Nephron progenitor cell (in vitro differentiated cells): ENCODE results near the gene TAF4B.

Experiments
- DNase-seq: peaks from one replicate; pipeline ENCODE4 v3.0.0; 2021
- H3K27ac Mint-ChIP-seq: 2 replicates; pipeline ENCODE4 v1.8.0; 2021; ENCODE audit warnings: mild to moderate bottlenecking, moderate library complexity, mixed read lengths
- H3K27me3 Mint-ChIP-seq: 2 replicates; pipeline ENCODE4 v1.8.0; 2021; ENCODE audit warnings: mild to moderate bottlenecking, low read depth, mixed read lengths; ENCODE audit not compliant: poor library complexity
- H3K36me3 Mint-ChIP-seq: 2 replicates; pipeline ENCODE4 v1.8.0; 2021; ENCODE audit warnings: low read depth, mixed read lengths
- H3K4me1 Mint-ChIP-seq: 2 replicates; pipeline ENCODE4 v1.8.0; 2021; ENCODE audit warnings: mixed read lengths
- H3K4me3 Mint-ChIP-seq: 2 replicates; pipeline ENCODE4 v1.8.0; 2021; ENCODE audit warnings: mild to moderate bottlenecking, moderate library complexity, mixed read lengths
- H3K9me3 Mint-ChIP-seq: 2 replicates; pipeline ENCODE4 v1.8.0; 2021; ENCODE audit warnings: mild to moderate bottlenecking, moderate library complexity, mixed read lengths
- TF ChIP-seq, protein P1 (sequence below): fragments of 200-600 bp; sonication (generic); IDR thresholded peaks from 2 replicates; pipeline ENCODE4 v1.5.0; 2021; ENCODE audit warnings: antibody characterized with exemption

Gene TAF4B

DNA sequence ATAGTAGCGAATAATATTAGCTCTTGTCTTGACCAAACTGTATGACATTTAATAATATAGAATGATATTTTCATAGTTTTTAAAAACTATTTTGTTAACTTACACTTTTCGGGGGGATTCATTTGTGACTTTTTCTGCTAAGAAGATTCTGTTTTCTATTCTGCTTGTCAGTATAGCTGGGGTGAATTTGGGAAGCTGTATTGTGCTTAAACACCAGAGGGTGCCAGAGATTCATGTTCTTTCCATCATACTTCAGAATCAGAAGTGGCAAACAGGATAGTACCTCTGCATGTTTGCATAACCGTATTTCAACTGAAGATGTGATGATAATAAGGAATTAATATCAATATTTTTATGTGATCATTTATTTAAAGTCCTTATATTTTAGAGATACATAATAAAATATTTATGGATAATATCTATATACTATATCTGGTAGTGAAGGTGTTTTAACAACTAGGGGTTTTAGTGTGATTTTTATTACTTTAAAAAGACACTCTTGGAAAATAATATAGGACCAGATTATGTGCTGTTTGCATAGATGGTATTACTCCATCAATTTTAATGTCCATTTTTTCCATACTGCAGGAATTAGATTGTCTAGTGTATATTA, 81.0 kb downstream of the TAF4B start:
- H3K4me1 Mint-ChIP-seq: peaks cover 9% of the 10 kb centered on the region

DNA sequence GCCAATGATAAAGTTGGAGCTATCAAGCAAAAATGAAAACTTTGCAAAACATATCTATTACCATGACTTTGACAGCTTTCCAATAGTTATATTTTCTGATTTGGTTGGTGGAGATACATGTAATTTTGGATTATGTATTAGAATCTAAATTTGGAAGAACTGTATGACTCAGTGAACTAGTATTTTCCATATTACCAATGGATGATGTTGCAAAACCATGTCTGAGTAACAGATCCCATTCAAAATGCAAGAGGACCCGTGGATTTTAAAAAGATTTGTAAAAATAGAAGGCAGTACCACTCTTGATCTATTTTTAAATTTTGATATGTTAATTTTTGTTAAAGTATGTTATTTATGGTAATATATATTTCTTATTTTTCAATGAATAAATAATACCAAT, 83.0 kb downstream of the TAF4B start:
- TF ChIP-seq, protein P1, sequence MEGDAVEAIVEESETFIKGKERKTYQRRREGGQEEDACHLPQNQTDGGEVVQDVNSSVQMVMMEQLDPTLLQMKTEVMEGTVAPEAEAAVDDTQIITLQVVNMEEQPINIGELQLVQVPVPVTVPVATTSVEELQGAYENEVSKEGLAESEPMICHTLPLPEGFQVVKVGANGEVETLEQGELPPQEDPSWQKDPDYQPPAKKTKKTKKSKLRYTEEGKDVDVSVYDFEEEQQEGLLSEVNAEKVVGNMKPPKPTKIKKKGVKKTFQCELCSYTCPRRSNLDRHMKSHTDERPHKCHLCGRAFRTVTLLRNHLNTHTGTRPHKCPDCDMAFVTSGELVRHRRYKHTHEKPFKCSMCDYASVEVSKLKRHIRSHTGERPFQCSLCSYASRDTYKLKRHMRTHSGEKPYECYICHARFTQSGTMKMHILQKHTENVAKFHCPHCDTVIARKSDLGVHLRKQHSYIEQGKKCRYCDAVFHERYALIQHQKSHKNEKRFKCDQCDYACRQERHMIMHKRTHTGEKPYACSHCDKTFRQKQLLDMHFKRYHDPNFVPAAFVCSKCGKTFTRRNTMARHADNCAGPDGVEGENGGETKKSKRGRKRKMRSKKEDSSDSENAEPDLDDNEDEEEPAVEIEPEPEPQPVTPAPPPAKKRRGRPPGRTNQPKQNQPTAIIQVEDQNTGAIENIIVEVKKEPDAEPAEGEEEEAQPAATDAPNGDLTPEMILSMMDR: no peak
- peaks cover 12% of the 10 kb centered on the region for H3K4me1 Mint-ChIP-seq
- no peak for DNase-seq
- no peak overlapping the region for H3K27ac Mint-ChIP-seq
- H3K4me3 Mint-ChIP-seq: no peak overlapping the region
- no peaks in the 10 kb centered on the region for H3K9me3 Mint-ChIP-seq
- H3K27me3 Mint-ChIP-seq: no peaks in the 10 kb centered on the region
- H3K36me3 Mint-ChIP-seq: peaks cover 5% of the 10 kb centered on the region

More for the DNA sequence above, 81.0 kb downstream of the TAF4B start:
- peak; percentile 29 for DNase-seq
- no peak overlapping the region for H3K27ac Mint-ChIP-seq
- H3K9me3 Mint-ChIP-seq: no peaks in the 10 kb centered on the region
- H3K4me3 Mint-ChIP-seq: no peak overlapping the region
- H3K36me3 Mint-ChIP-seq: peaks cover 5% of the 10 kb centered on the region
- TF ChIP-seq, protein P1: peak; percentile 74
- H3K27me3 Mint-ChIP-seq: no peaks in the 10 kb centered on the region

DNA sequence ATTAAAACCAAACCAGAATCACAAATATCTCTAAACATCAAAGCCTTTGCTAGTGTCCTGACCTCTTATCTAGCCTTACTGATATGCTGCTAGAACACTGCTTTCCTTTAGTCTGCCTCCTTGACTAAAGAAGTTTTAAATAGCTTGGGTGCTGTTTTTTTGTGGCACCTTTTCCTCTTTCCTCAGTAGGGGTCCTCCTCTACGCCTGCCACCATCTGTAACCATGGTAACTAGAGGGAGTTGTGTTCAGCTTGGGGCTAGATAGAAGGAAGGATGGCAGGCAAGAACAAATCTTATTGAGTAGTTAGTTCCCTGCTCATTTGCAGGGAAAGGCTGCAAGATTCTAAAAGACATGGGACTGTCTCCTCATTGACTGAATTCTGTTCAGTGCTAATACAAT, 86.0 kb downstream of the TAF4B start:
- H3K27me3 Mint-ChIP-seq: peaks cover 3% of the 10 kb centered on the region
- peak overlapping the region; percentile 85 for H3K27ac Mint-ChIP-seq
- peaks cover 12% of the 10 kb centered on the region for H3K4me1 Mint-ChIP-seq
- TF ChIP-seq, protein P1: no peak
- H3K4me3 Mint-ChIP-seq: no peak overlapping the region
- no peak for DNase-seq
- H3K36me3 Mint-ChIP-seq: peaks cover 5% of the 10 kb centered on the region
- no peaks in the 10 kb centered on the region for H3K9me3 Mint-ChIP-seq

DNA sequence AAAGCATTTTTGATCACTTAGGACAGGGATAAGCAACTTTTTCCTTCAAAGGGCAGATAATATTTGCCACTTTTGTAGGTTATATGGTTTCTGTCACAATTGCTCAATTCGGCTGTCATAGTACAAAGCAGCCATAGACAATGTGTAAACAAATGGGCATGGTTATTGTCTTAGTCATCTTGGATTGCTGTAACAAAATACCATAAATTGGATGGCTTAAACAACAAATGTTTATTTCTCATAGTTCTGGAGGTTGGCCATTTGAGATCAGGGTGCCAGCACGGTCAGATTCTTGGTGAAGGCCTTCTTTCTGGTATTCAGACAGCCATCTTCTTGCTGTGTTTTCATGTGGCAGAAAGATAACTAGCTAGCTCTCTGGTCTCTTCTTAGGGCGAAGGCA, 91.2 kb downstream of the TAF4B start:
- Mint-ChIP-seq H3K27ac (no peak overlapping the region), H3K36me3 (peaks cover 11% of the 10 kb centered on the region), H3K9me3 (peaks cover 4% of the 10 kb centered on the region), H3K4me3 (no peak overlapping the region), H3K27me3 (peaks cover 3% of the 10 kb centered on the region), H3K4me1 (peaks cover 1% of the 10 kb centered on the region)
- no peak for DNase-seq
- TF ChIP-seq, protein P1: no peak

DNA sequence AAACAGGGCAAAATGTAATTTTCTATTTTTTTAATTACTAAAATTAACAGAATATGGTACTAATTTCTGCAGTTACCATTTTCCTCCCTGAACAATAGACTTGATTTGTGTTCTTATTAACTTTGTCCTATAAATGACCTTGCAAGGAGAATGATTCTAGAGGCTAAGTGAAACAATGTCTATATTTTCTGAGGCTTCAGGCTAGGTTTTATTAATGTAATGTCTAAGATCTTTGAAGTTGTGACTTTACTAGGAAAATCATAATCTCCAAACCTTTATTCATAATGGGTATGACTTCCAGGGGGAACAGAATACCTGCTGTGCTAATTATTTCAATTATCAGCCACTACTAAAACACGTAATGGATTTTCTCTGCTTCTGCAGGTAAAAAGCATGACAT, 94.4 kb downstream of the TAF4B start:
- TF ChIP-seq, protein P1: no peak
- Mint-ChIP-seq H3K27ac (no peak overlapping the region), H3K4me3 (no peak overlapping the region), H3K27me3 (no peaks in the 10 kb centered on the region), H3K4me1 (no peaks in the 10 kb centered on the region), H3K36me3 (peaks cover 27% of the 10 kb centered on the region), H3K9me3 (peaks cover 13% of the 10 kb centered on the region)
- no peak for DNase-seq
